Colonic mucosa (tissue), 4 donors: ENCODE measurements around the gene SLC8A1. TPM values are rescaled to one million over a fixed set of nuclear protein-coding genes. Genes with fewer than 3 reads are reported as not detected.

Source experiments
- DNase-seq: peaks from one replicate; pipeline ENCODE4 v3.0.0-alpha.2; 2020
- H3K27ac ChIP-seq: fragments of 200-600 bp; one replicate; pipeline ENCODE4 v1.8.0; 2021
- H3K27me3 ChIP-seq: fragments of 200-600 bp; one replicate; pipeline ENCODE4 v1.8.0; 2021
- H3K36me3 ChIP-seq: fragments of 200-600 bp; one replicate; pipeline ENCODE4 v1.8.0; 2021
- H3K4me1 ChIP-seq: fragments of 200-600 bp; one replicate; pipeline ENCODE4 v1.8.0; 2021; ENCODE audit warnings: mild to moderate bottlenecking
- H3K4me3 ChIP-seq: fragments of 200-600 bp; one replicate; pipeline ENCODE4 v1.8.0; 2021
- H3K9ac ChIP-seq, 2 donors: one replicate each; pipeline ENCODE4 v1.7.0; 2013; ENCODE audit warnings: control low read depth in 2 of 2, low read depth in 2 of 2, low read length in 2 of 2
- H3K9me3 ChIP-seq: fragments of 200-600 bp; one replicate; pipeline ENCODE4 v1.8.0; 2021
- intact Hi-C: fragments of 100-400 bp; cut with DNase I; formaldehyde crosslinking; loops from one replicate; pipeline ENCODE4 v1.14.1; 2022
- total RNA-seq, 2 donors: library from RNA; stranded (reverse); fragmentation: NEBNext Ultra II Directional in 1 of 2; extraction: Animal tissue kit (Norgen Biotek cat#: 25700) in 1 of 2; gene quantifications; one replicate each; pipeline ENCODE4 v1.2.1, GENCODE V29; 2021
- TF ChIP-seq, protein P1 (sequence below): fragments of 200-600 bp; IDR thresholded peaks from one replicate; pipeline ENCODE4 v1.8.0; 2022; ENCODE audit warnings: antibody characterized with exemption, mild to moderate bottlenecking
- donor health status: healthy.
- donor health status: DM: no; HTN: no; CAD: no.
- donor health status: DM: no; HTN: no; CAD: no.

Gene SLC8A1
- total RNA-seq, 2 donors from 2014 or later: 4.1 to 25.5 TPM

DNA sequence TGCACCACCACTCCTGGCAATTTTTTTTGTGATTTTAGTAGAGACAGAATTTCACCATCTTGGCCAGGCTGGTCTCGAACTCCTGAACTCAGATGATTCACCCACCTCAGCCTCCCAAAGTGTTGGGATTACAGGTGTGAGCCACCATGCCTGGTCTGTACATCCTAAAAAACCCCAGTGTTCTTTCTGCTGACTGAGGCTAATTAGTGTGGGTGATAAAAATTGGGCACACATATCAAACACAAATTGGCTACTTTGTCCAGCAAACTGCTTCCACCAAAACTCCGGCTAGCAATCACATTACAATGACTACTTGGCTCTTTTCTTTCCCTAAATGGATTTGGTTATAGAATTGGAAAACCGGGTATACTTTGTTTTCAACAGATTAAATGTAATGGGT is 153.9 kb downstream of the SLC8A1 start:
- TF ChIP-seq, protein P1, sequence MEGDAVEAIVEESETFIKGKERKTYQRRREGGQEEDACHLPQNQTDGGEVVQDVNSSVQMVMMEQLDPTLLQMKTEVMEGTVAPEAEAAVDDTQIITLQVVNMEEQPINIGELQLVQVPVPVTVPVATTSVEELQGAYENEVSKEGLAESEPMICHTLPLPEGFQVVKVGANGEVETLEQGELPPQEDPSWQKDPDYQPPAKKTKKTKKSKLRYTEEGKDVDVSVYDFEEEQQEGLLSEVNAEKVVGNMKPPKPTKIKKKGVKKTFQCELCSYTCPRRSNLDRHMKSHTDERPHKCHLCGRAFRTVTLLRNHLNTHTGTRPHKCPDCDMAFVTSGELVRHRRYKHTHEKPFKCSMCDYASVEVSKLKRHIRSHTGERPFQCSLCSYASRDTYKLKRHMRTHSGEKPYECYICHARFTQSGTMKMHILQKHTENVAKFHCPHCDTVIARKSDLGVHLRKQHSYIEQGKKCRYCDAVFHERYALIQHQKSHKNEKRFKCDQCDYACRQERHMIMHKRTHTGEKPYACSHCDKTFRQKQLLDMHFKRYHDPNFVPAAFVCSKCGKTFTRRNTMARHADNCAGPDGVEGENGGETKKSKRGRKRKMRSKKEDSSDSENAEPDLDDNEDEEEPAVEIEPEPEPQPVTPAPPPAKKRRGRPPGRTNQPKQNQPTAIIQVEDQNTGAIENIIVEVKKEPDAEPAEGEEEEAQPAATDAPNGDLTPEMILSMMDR: no peak
- Histone ChIP-seq H3K27ac (no peak overlapping the region), H3K9ac (no peak overlapping the region), H3K4me3 (no peak overlapping the region), H3K36me3 (no peaks in the 10 kb centered on the region), H3K27me3 (no peaks in the 10 kb centered on the region), H3K9me3 (no peaks in the 10 kb centered on the region), H3K4me1 (no peaks in the 10 kb centered on the region)
- intact Hi-C loops: no loop called here
- DNase-seq: no peak

DNA sequence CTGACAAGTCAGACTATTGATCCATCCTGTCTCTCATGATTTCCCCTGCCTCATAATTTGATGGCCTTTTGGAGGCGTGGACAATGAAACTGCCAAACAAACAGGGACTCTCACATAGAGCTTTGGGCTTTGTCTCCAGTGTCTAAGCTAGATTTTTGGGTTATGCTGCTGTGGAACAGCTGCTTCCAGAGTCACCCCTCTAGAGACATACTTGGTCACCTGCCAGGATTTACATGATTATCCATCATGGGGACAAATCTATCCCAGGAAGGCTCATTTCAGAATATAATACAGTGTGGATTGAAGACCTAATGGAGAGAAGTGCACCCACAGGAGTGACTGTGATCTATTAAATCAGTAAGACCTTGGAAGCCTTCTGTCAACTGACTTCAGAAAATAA is 159.6 kb downstream of the SLC8A1 start:
- TF ChIP-seq, protein P1: no peak
- intact Hi-C loops: no loop called here

DNA sequence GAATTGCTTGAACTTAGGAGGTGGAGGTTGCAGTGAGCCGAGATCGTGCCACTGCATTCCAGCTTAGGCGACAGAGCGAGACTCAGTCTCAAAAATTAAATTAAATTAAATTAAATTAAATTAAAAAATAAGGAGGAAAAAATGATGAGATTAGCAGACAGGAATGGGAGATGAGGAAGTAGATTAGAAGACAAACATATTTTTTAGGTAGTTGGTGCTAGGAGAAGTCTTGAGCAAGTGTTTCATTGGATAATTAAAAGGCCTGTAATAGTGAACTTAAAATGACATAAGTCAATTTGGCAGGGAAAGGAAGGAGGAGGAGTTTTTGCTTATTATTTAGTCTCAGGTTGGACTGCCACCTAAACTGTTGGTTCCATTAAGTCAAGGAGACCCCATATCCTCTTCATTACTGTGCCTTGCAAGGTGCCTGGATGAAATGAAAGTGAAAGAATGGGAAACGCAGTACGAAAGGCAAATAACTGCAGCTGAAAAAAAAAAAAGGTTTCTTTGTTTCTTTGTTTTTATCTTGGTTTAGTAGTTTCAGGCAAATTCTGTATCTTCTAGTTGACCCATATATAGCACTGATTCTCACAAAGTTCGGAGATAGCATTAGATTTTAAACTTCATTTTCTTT is 162.0 kb downstream of the SLC8A1 start:
- Histone ChIP-seq H3K4me3 (no peak overlapping the region), H3K36me3 (no peaks in the 10 kb centered on the region), H3K27ac (no peak overlapping the region), H3K4me1 (no peaks in the 10 kb centered on the region), H3K9me3 (no peaks in the 10 kb centered on the region), H3K9ac (no peak overlapping the region), H3K27me3 (no peaks in the 10 kb centered on the region)
- intact Hi-C loops: no loop called here
- TF ChIP-seq, protein P1: no peak
- DNase-seq: no peak

More for the DNA sequence above, 159.6 kb downstream of the SLC8A1 start:
- DNase-seq: no peak
- Histone ChIP-seq H3K27ac (no peak overlapping the region), H3K9ac (no peak overlapping the region), H3K4me3 (no peak overlapping the region), H3K4me1 (no peaks in the 10 kb centered on the region), H3K9me3 (no peaks in the 10 kb centered on the region), H3K36me3 (no peaks in the 10 kb centered on the region), H3K27me3 (no peaks in the 10 kb centered on the region)

DNA sequence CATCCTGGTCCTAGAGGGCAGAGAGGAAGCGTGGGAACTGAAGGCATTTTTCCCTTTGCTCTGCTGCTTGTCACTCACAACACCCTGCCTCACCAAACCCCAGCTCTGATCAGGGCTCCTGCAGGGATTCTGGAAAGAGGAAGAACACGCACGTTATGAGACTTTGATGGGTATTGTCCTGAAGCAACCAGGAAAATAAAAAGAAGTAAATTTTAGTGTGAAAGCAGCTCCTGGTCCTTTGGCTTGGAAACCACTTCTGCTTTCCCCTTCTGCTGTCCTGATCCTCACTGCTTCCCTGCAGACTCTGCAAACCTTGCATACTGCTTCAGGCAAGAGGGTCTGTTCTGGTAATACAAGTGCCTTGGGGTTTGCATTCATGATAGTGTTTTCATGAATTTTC is 164.1 kb downstream of the SLC8A1 start:
- DNase-seq: no peak
- H3K9me3 ChIP-seq: no peaks in the 10 kb centered on the region
- H3K9ac ChIP-seq: no peak overlapping the region
- TF ChIP-seq, protein P1: no peak
- no peak overlapping the region for H3K27ac ChIP-seq
- no peak overlapping the region for H3K4me3 ChIP-seq
- H3K4me1 ChIP-seq: no peaks in the 10 kb centered on the region
- H3K36me3 ChIP-seq: no peaks in the 10 kb centered on the region
- H3K27me3 ChIP-seq: no peaks in the 10 kb centered on the region
- intact Hi-C loops: no loop called here

DNA sequence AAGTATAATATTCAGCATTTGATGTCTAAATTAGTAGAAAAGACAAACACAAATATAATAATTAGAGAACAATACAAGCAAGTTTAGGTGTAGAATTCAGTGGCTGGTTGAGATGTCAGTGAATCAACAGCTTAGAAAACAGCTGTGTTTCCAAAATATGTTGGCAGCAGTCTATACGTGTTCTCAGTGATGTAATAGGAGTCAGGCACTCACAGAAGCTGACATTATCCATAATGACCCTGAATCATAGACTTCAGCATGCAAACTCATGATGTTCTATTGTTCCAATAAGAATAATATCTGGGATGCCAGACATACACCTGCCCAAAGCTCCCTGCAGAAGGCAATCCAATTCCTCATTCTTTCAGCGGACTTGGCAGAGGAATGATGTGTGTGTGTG is 164.7 kb downstream of the SLC8A1 start:
- intact Hi-C loops: no loop called here
- DNase-seq: no peak
- H3K36me3 ChIP-seq: no peaks in the 10 kb centered on the region
- H3K9ac ChIP-seq: no peak overlapping the region
- H3K27me3 ChIP-seq: no peaks in the 10 kb centered on the region
- H3K27ac ChIP-seq: no peak overlapping the region
- no peaks in the 10 kb centered on the region for H3K9me3 ChIP-seq
- H3K4me3 ChIP-seq: no peak overlapping the region
- H3K4me1 ChIP-seq: no peaks in the 10 kb centered on the region
- TF ChIP-seq, protein P1: no peak
